HepG2 (cell line): ENCODE measurements around the gene ZNF620. TPM values are rescaled to one million over a fixed set of nuclear protein-coding genes. Genes with fewer than 3 reads are reported as not detected.

ENCODE experiments used
- ARID4A ChIP-seq: sonication (generic); formaldehyde crosslinking; IDR thresholded peaks from 2 replicates; pipeline ENCODE4 v1.5.0; 2020; ENCODE audit warnings: mild to moderate bottlenecking, missing genetic modification reagents, borderline replicate concordance
- ATF3 ChIP-seq: sonication (generic); formaldehyde crosslinking; IDR thresholded peaks from 2 replicates; pipeline ENCODE4 v1.4.0; 2020; ENCODE audit warnings: missing genetic modification reagents
- FOXM1 ChIP-seq: sonication (generic); formaldehyde crosslinking; IDR thresholded peaks from 2 replicates; pipeline ENCODE4 v1.5.0; 2020; ENCODE audit warnings: missing genetic modification reagents
- GTF3A ChIP-seq: sonication (generic); formaldehyde crosslinking; conservative IDR thresholded peaks from 2 replicates; pipeline ENCODE4 v1.4.0; 2020; ENCODE audit warnings: mild to moderate bottlenecking, missing genetic modification reagents
- HMG20A ChIP-seq: IDR thresholded peaks from 2 replicates; pipeline ENCODE4 v1.6.1; 2016; ENCODE audit warnings: borderline replicate concordance
- HNRNPK ChIP-seq: fragments of 200-400 bp; formaldehyde crosslinking; IDR thresholded peaks from 2 replicates; pipeline ENCODE4 v1.6.1; 2018; ENCODE audit warnings: low read length, low read depth, moderate library complexity, mild to moderate bottlenecking; ENCODE audit not compliant: poor library complexity, severe bottlenecking
- MAZ ChIP-seq, 2 experiments: sonication (generic) in 1 of 2; formaldehyde crosslinking in 1 of 2; IDR thresholded peaks; 2 replicates each; pipeline versions ENCODE4 v1.5.0 to v1.6.1; 2012 to 2020; ENCODE audit warnings: low read depth in 2 of 2, mild to moderate bottlenecking in 2 of 2, borderline replicate concordance in 1 of 2, improper control_type of control experiment in 1 of 2, low read length in 1 of 2, missing genetic modification reagents in 1 of 2, moderate library complexity in 1 of 2
- PBX3 ChIP-seq: sonication (generic); formaldehyde crosslinking; IDR thresholded peaks from 2 replicates; pipeline ENCODE4 v1.8.1; 2023; ENCODE audit warnings: missing genetic modification reagents, inconsistent platforms, borderline replicate concordance
- PITX1 ChIP-seq: sonication (generic); formaldehyde crosslinking; IDR thresholded peaks from 2 replicates; pipeline ENCODE4 v1.5.1; 2020; ENCODE audit warnings: mild to moderate bottlenecking, missing genetic modification reagents
- POLR2A ChIP-seq, 2 experiments: IDR thresholded peaks; 2 replicates each; pipeline ENCODE4 v1.6.1; 2011; ENCODE audit warnings: low read depth in 2 of 2, low read length in 2 of 2, mild to moderate bottlenecking in 1 of 2, moderate library complexity in 1 of 2; ENCODE audit not compliant: insufficient read depth in 1 of 2
- SRSF1 ChIP-seq: fragments of 200-400 bp; formaldehyde crosslinking; optimal IDR thresholded peaks from 2 replicates; pipeline ENCODE3; 2017; ENCODE audit warnings: mild to moderate bottlenecking, low read depth, low read length, moderate library complexity
- STAG1 ChIP-seq: sonication (generic); formaldehyde crosslinking; IDR thresholded peaks from 2 replicates; pipeline ENCODE4 v1.4.0; 2020; ENCODE audit warnings: missing genetic modification reagents
- ZBTB4 ChIP-seq: sonication (generic); formaldehyde crosslinking; IDR thresholded peaks from 2 replicates; pipeline ENCODE4 v1.4.0; 2020; ENCODE audit warnings: missing genetic modification reagents, mild to moderate bottlenecking, borderline replicate concordance
- ZNF660 ChIP-seq: sonication (generic); formaldehyde crosslinking; IDR thresholded peaks from 2 replicates; pipeline ENCODE4 v1.5.1; 2020; ENCODE audit warnings: mild to moderate bottlenecking, low read depth, missing genetic modification reagents, borderline replicate concordance
- ZNF709 ChIP-seq: sonication (generic); formaldehyde crosslinking; IDR thresholded peaks from 2 replicates; pipeline ENCODE4 v1.5.0; 2020; ENCODE audit warnings: mild to moderate bottlenecking, missing genetic modification reagents
- ZNF761 ChIP-seq: sonication (generic); formaldehyde crosslinking; conservative IDR thresholded peaks from 2 replicates; pipeline ENCODE4 v1.4.0; 2020; ENCODE audit warnings: mild to moderate bottlenecking, missing genetic modification reagents
- ZNF776 ChIP-seq: sonication (generic); formaldehyde crosslinking; IDR thresholded peaks from 2 replicates; pipeline ENCODE4 v1.4.0; 2020; ENCODE audit warnings: mild to moderate bottlenecking, missing genetic modification reagents
- ZNF839 ChIP-seq: sonication (generic); formaldehyde crosslinking; IDR thresholded peaks from 2 replicates; pipeline ENCODE4 v1.4.0; 2020; ENCODE audit warnings: missing genetic modification reagents, mild to moderate bottlenecking, borderline replicate concordance
- polyA plus RNA-seq, 8 experiments: library from polyadenylated mRNA; depleted of rRNA in 3 of 8; stranded (reverse) in 7 of 8; unstranded in 1 of 8; fragments of >200 nt; fragmentation: Illumina TruSeq in 4 of 8; extraction: Trizol in 4 of 8; gene quantifications; 2 replicates each; pipeline versions ENCODE4 v1.2.1 to v1.2.3, GENCODE V29; 2011 to 2016; ENCODE audit warnings: low read depth in 4 of 8, missing spikeins in 1 of 8, mixed read lengths in 1 of 8; ENCODE audit not compliant: insufficient read depth in 1 of 8
- total RNA-seq, 5 experiments: library from RNA; depleted of rRNA; stranded (reverse); fragments of >200 nt; fragmentation: Illumina TruSeq; extraction: Trizol; gene quantifications; 2 replicates each; pipeline ENCODE4 v1.2.3, GENCODE V29; 2016; ENCODE audit warnings: low read depth in 1 of 5

The ZNF620 gene
- total and polyA plus RNA-seq, 2 of the 13 experiments (the other 11 are each of a cell fraction or from before 2014, with no cell fraction given) = 2.3 to 12.2 TPM

GRCh38 chr3:40476478-40477470 lies 29.1 kb upstream of the ZNF620 start, which contains the start of gene ZNF619 (continued):
- TF ChIP-seq ZNF776 (CRISPR knock-in tag) = no peak
- TF ChIP-seq GTF3A (CRISPR knock-in tag) = no peak
- TF ChIP-seq ZBTB4 (CRISPR knock-in tag) = no peak
- TF ChIP-seq POLR2A (IDR thresholded peaks at IDR 0.05; ENCODE audit: insufficient read depth in 1 of 2, low read depth in 2 of 2, low read length in 2 of 2) = peak; percentile 43 to 51; a peak in 2 of 4 replicates
- 0 out of 2 replicates have a peak, but pooled peaks have one; percentile 32 for TF ChIP-seq ZNF839
- no peak for TF ChIP-seq ZNF660 (CRISPR knock-in tag)
- no peak for TF ChIP-seq HNRNPK
- no peak for TF ChIP-seq ZNF709 (CRISPR knock-in tag)
- TF ChIP-seq MAZ (IDR thresholded peaks at IDR 0.05; ENCODE audit: borderline replicate concordance, low read depth, low read length) = no peak
- peak; percentile 47; the same call in 1 of the 2 replicates for TF ChIP-seq MAZ (CRISPR knock-in tag; IDR thresholded peaks at IDR 0.05; ENCODE audit: low read depth)
- 0 out of 2 replicates have a peak, but pooled peaks have one; percentile 23 for TF ChIP-seq PITX1 (CRISPR knock-in tag)
- TF ChIP-seq SRSF1 = peak; percentile 69
- no peak for TF ChIP-seq ZNF761
- TF ChIP-seq PBX3 (CRISPR knock-in tag) = no peak
- TF ChIP-seq FOXM1 (CRISPR knock-in tag) = no peak
- TF ChIP-seq ATF3 (CRISPR knock-in tag) = 0 out of 2 replicates have a peak, but pooled peaks have one; percentile 13
- TF ChIP-seq HMG20A (CRISPR knock-in tag) = no peak
- TF ChIP-seq ARID4A (CRISPR knock-in tag) = peak; percentile 38; the same call in 1 of the 2 replicates
- TF ChIP-seq STAG1 (CRISPR knock-in tag) = no peak
